ENCODE results near the gene CFAP65. TPM values are rescaled to one million over a fixed set of nuclear protein-coding genes. Genes with fewer than 3 reads are reported as not detected.

CFAP65 gene
- total RNA-seq, 4 donors from 2014 or later = not detected

- no peak for TF ChIP-seq CTCF (IDR thresholded peaks at IDR 0.05; ENCODE audit: low read depth)
Measured at GRCh38 chr2:218999881-219000568, 41.3 kb downstream of the CFAP65 start.

GRCh38 chr2:218999021-218999880 is 42.1 kb downstream of the CFAP65 start:
- no peak for TF ChIP-seq CTCF (IDR thresholded peaks at IDR 0.05; ENCODE audit: low read depth)

GRCh38 chr2:218998414-218999002 is 42.8 kb downstream of the CFAP65 start:
- TF ChIP-seq CTCF (IDR thresholded peaks at IDR 0.05; ENCODE audit: low read depth) = no peak

- no peak for TF ChIP-seq CTCF (IDR thresholded peaks at IDR 0.05; ENCODE audit: low read depth)
Measured at GRCh38 chr2:218997731-218998130, 43.6 kb downstream of the CFAP65 start.

GRCh38 chr2:218996937-218997336 is 44.4 kb downstream of the CFAP65 start:
- no peak for TF ChIP-seq CTCF (IDR thresholded peaks at IDR 0.05; ENCODE audit: low read depth)

GRCh38 chr2:218995972-218996711 is 45.2 kb downstream of the CFAP65 start:
- no peak for TF ChIP-seq CTCF (IDR thresholded peaks at IDR 0.05; ENCODE audit: low read depth)
